ENCODE results near the gene WDR7.

The WDR7 gene

DNA sequence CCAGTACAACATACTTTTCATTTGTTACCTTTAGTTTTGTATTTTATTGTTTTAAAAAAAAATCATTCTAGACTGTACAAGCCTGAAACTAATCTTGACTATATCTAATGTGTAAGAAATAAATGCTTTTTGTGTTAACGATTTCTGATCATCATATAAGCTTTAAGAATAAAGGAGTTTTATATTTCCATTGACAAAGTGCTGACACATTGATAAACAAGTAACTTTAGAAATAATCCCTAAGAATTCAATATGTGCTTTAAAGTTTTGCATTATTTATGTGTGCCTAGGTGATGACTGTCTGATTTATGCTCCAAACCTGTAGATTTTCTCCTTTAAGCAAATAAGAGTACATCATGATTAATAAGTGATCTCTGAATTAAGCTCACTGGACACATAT lies 248.5 kb downstream of the WDR7 start:
- no peak for TF ChIP-seq EP300 (IDR thresholded peaks at IDR 0.05; ENCODE audit: borderline replicate concordance)
- no peak for TF ChIP-seq RAD21 (IDR thresholded peaks at IDR 0.05; ENCODE audit: low read depth)
- TF ChIP-seq TEAD4 (IDR thresholded peaks at IDR 0.05), result no peak
- no peak for TF ChIP-seq CEBPB (IDR thresholded peaks at IDR 0.05)

DNA sequence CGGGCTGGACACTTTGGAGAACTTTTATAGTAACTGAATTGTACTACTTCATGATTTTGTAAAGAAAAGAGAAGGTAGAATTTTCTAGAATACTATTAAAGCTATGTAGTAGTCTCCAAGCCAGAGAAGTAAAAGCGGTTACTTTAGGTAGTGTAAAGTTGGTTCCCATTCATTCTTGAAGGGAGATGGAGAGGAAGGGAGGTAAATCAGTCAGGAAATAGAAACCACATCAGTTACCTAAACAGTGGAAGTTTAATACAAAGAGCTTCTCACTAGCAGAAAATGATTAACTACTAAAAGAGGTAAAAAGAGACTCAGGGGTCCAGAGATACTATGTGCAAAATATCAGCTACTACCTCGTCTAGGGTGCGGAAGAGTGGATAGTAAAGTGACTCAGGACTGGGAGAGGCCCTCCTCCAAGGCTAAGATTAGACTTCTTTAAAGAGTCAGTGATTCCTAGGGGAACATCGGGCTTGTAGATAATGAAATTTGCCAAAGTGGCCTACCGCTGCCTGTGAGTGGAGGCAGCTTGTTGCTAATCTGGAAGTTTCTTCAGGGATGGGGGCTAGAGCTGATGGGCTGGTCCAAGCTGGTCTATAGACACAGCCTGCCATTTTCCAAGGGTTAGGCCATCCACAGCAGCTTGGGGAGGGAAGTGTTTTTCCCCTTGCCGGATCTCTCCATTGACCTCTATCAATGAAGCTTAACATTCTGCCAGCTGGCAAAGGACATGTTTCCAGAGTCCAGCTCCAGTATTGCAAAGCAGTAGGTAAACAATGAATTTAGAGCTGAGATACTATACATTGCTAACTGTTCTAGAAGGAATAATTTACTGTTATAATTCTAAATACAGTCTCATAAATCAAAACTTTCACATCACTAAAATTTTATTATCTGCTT lies 249.3 kb downstream of the WDR7 start:
- TF ChIP-seq, protein P1, sequence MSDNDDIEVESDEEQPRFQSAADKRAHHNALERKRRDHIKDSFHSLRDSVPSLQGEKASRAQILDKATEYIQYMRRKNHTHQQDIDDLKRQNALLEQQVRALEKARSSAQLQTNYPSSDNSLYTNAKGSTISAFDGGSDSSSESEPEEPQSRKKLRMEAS (IDR thresholded peaks at IDR 0.05), result no peak
- TF ChIP-seq ZBTB7A (IDR thresholded peaks at IDR 0.05; ENCODE audit: low read depth) (no peak), TEAD4 (IDR thresholded peaks at IDR 0.05) (no peak), NFIC (IDR thresholded peaks at IDR 0.05) (no peak), FOXM1 (IDR thresholded peaks at IDR 0.05; ENCODE audit: borderline replicate concordance, low read depth) (no peak), TCF12 (IDR thresholded peaks at IDR 0.05; ENCODE audit: low read depth) (no peak), EP300 (IDR thresholded peaks at IDR 0.05; ENCODE audit: borderline replicate concordance) (no peak), CEBPB (IDR thresholded peaks at IDR 0.05) (no peak), RAD21 (IDR thresholded peaks at IDR 0.05; ENCODE audit: low read depth) (no peak), EGR1 (IDR thresholded peaks at IDR 0.05) (no peak), TAF1 (IDR thresholded peaks at IDR 0.05; ENCODE audit: low read depth) (no peak), CREB1 (IDR thresholded peaks at IDR 0.05; ENCODE audit: low read depth) (no peak), YY1 (IDR thresholded peaks at IDR 0.05; ENCODE audit: low read depth) (no peak)
- TF ChIP-seq, protein P2, sequence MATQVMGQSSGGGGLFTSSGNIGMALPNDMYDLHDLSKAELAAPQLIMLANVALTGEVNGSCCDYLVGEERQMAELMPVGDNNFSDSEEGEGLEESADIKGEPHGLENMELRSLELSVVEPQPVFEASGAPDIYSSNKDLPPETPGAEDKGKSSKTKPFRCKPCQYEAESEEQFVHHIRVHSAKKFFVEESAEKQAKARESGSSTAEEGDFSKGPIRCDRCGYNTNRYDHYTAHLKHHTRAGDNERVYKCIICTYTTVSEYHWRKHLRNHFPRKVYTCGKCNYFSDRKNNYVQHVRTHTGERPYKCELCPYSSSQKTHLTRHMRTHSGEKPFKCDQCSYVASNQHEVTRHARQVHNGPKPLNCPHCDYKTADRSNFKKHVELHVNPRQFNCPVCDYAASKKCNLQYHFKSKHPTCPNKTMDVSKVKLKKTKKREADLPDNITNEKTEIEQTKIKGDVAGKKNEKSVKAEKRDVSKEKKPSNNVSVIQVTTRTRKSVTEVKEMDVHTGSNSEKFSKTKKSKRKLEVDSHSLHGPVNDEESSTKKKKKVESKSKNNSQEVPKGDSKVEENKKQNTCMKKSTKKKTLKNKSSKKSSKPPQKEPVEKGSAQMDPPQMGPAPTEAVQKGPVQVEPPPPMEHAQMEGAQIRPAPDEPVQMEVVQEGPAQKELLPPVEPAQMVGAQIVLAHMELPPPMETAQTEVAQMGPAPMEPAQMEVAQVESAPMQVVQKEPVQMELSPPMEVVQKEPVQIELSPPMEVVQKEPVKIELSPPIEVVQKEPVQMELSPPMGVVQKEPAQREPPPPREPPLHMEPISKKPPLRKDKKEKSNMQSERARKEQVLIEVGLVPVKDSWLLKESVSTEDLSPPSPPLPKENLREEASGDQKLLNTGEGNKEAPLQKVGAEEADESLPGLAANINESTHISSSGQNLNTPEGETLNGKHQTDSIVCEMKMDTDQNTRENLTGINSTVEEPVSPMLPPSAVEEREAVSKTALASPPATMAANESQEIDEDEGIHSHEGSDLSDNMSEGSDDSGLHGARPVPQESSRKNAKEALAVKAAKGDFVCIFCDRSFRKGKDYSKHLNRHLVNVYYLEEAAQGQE (IDR thresholded peaks at IDR 0.05; ENCODE audit: low read depth), result no peak
- TF ChIP-seq, protein P3, sequence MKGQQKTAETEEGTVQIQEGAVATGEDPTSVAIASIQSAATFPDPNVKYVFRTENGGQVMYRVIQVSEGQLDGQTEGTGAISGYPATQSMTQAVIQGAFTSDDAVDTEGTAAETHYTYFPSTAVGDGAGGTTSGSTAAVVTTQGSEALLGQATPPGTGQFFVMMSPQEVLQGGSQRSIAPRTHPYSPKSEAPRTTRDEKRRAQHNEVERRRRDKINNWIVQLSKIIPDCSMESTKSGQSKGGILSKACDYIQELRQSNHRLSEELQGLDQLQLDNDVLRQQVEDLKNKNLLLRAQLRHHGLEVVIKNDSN (IDR thresholded peaks at IDR 0.05), result no peak

DNA sequence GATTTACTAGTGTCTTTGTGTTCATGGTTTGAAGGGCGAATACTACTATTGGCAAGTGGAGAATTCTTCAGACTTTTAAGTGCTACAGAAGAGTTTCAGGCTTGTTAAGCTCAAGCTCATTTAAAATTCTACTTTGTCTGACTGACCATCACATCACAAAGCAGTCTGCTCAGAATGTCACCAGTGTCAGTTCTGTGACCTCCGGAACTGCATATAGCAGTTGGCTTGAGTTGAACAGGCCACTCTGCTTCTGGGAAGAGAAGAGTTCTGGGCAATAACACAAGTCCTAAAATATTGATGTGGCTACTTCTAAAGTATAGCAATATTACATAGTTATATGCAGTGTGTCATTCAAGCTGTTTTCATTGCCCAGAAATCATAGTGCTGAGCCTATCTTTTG lies 250.8 kb downstream of the WDR7 start:
- TF ChIP-seq CEBPB (IDR thresholded peaks at IDR 0.05) (no peak), NFIC (IDR thresholded peaks at IDR 0.05) (no peak), TCF12 (IDR thresholded peaks at IDR 0.05; ENCODE audit: low read depth) (no peak), TAF1 (IDR thresholded peaks at IDR 0.05; ENCODE audit: low read depth) (no peak), ZBTB7A (IDR thresholded peaks at IDR 0.05; ENCODE audit: low read depth) (no peak)
- TF ChIP-seq, protein P1 (IDR thresholded peaks at IDR 0.05), result no peak
- TF ChIP-seq, protein P2 (IDR thresholded peaks at IDR 0.05; ENCODE audit: low read depth), result no peak

DNA sequence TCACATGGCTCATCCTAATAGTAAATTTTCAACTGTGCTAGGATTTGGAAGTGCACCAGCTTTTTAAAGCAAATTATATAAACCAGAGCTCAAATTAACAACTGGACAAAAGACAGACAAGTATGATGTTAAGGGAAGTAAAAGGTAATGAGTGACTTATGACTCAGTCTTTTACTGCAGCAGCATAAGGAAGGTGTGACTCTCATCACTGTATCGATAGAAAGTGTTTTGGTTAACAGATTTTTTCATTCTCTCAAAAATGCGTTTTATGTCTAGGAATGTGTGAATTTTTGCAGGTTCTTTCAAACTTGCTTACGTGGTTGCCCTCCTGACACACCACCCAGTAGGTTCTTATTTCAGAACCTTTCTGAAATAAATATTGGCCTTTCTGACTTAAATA lies 251.5 kb downstream of the WDR7 start:
- no peak for TF ChIP-seq NFIC (IDR thresholded peaks at IDR 0.05)
- TF ChIP-seq CREB1 (IDR thresholded peaks at IDR 0.05; ENCODE audit: low read depth), result no peak
- TF ChIP-seq TCF12 (IDR thresholded peaks at IDR 0.05; ENCODE audit: low read depth), result no peak
- TF ChIP-seq EGR1 (IDR thresholded peaks at IDR 0.05), result no peak
- TF ChIP-seq, protein P3 (IDR thresholded peaks at IDR 0.05), result no peak
- no peak for TF ChIP-seq RAD21 (IDR thresholded peaks at IDR 0.05; ENCODE audit: low read depth)
- no peak for TF ChIP-seq TAF1 (IDR thresholded peaks at IDR 0.05; ENCODE audit: low read depth)
- no peak for TF ChIP-seq TEAD4 (IDR thresholded peaks at IDR 0.05)

DNA sequence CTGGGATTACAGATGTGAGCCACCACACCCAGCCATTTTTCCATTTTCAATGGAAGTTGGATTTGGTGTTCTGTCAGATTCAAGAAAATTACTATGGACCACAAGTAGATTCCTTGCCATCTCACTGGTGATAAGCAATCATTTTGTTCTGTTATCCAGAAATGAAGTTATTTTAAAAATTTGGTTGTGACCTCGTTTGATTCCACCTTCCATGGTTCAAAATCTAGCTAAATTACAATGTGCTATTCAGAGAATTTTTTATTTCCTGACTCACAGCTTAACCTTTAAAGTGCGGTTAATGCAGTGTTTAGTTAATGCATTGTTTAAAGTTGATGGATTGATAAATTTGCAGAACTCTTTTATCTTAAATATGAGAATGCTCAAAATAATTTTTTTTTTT lies 252.5 kb downstream of the WDR7 start:
- TF ChIP-seq EP300 (IDR thresholded peaks at IDR 0.05; ENCODE audit: borderline replicate concordance), result no peak
- no peak for TF ChIP-seq RAD21 (IDR thresholded peaks at IDR 0.05; ENCODE audit: low read depth)
- no peak for TF ChIP-seq YY1 (IDR thresholded peaks at IDR 0.05; ENCODE audit: low read depth)
- TF ChIP-seq TAF1 (IDR thresholded peaks at IDR 0.05; ENCODE audit: low read depth), result no peak
- TF ChIP-seq, protein P2 (IDR thresholded peaks at IDR 0.05; ENCODE audit: low read depth), result no peak
- no peak for TF ChIP-seq TCF12 (IDR thresholded peaks at IDR 0.05; ENCODE audit: low read depth)
- no peak for TF ChIP-seq EGR1 (IDR thresholded peaks at IDR 0.05)
- no peak for TF ChIP-seq TEAD4 (IDR thresholded peaks at IDR 0.05)
- TF ChIP-seq NFIC (IDR thresholded peaks at IDR 0.05), result no peak
- TF ChIP-seq, protein P3 (IDR thresholded peaks at IDR 0.05), result no peak
- no peak for TF ChIP-seq FOXM1 (IDR thresholded peaks at IDR 0.05; ENCODE audit: borderline replicate concordance, low read depth)
- TF ChIP-seq, protein P1 (IDR thresholded peaks at IDR 0.05), result no peak
- no peak for TF ChIP-seq CREB1 (IDR thresholded peaks at IDR 0.05; ENCODE audit: low read depth)
- no peak for TF ChIP-seq CEBPB (IDR thresholded peaks at IDR 0.05)
- no peak for TF ChIP-seq ZBTB7A (IDR thresholded peaks at IDR 0.05; ENCODE audit: low read depth)
